ENCODE results near the gene MCCC2. TPM values are rescaled to one million over a fixed set of nuclear protein-coding genes. Genes with fewer than 3 reads are reported as not detected.

MCCC2 gene
- total and polyA plus RNA-seq, 2 of the 13 experiments (the other 11 are each of a cell fraction or from before 2014, with no cell fraction given) = 44.8 to 83.6 TPM

- no peak for TF ChIP-seq ZNF646 (CRISPR knock-in tag; IDR thresholded peaks at IDR 0.05)
- 0 out of 2 replicates have a peak, but pooled peaks have one; percentile 11 for TF ChIP-seq THAP11 (CRISPR knock-in tag; IDR thresholded peaks at IDR 0.05)
- 0 out of 4 replicates have a peak, but pooled peaks of 1 of the 2 experiments have one; percentile 39 for TF ChIP-seq KLF16 (CRISPR knock-in tag; IDR thresholded peaks at IDR 0.05)
- TF ChIP-seq MZF1 (CRISPR knock-in tag; IDR thresholded peaks at IDR 0.05; ENCODE audit: borderline replicate concordance) = no peak
- no peak for TF ChIP-seq MTA3 (CRISPR knock-in tag; IDR thresholded peaks at IDR 0.05)
- TF ChIP-seq JDP2 (CRISPR knock-in tag; IDR thresholded peaks at IDR 0.05; ENCODE audit: borderline replicate concordance) = no peak
- no peak for TF ChIP-seq ONECUT2 (CRISPR knock-in tag; IDR thresholded peaks at IDR 0.05)
- no peak for TF ChIP-seq KDM3A (CRISPR knock-in tag; IDR thresholded peaks at IDR 0.05; ENCODE audit: low read depth)
- TF ChIP-seq ZNF589 (CRISPR knock-in tag; conservative IDR thresholded peaks at IDR 0.05) = no peak
- TF ChIP-seq ZNF598 (CRISPR knock-in tag; IDR thresholded peaks at IDR 0.05; ENCODE audit: borderline replicate concordance) = no peak
- no peak for TF ChIP-seq ZNF354B (CRISPR knock-in tag; IDR thresholded peaks at IDR 0.05)
- TF ChIP-seq, protein P1, sequence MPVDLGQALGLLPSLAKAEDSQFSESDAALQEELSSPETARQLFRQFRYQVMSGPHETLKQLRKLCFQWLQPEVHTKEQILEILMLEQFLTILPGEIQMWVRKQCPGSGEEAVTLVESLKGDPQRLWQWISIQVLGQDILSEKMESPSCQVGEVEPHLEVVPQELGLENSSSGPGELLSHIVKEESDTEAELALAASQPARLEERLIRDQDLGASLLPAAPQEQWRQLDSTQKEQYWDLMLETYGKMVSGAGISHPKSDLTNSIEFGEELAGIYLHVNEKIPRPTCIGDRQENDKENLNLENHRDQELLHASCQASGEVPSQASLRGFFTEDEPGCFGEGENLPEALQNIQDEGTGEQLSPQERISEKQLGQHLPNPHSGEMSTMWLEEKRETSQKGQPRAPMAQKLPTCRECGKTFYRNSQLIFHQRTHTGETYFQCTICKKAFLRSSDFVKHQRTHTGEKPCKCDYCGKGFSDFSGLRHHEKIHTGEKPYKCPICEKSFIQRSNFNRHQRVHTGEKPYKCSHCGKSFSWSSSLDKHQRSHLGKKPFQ (CRISPR knock-in tag; IDR thresholded peaks at IDR 0.05; ENCODE audit: insufficient replicate concordance) = no peak
- TF ChIP-seq LRRFIP1 (CRISPR knock-in tag; conservative IDR thresholded peaks at IDR 0.05) = no peak
- peak; percentile 63; the same call in 1 of the 2 replicates for TF ChIP-seq ZNF124 (CRISPR knock-in tag; IDR thresholded peaks at IDR 0.05)
Observed at GRCh38 chr5:71693828-71694427, 106.8 kb downstream of the MCCC2 start (continued).

All from HepG2 (cell line).